HG03439 (cell line): ENCODE data around the gene SLC25A5.
"Not testable (repeated sequence)": the region's sequence is repeated elsewhere in the genome, so short reads cannot be mapped to it uniquely, and the experiment has no call there.

ENCODE experiments used
- ATAC-seq: cut with Tn5 transposase; IDR thresholded peaks from one replicate; pipeline ENCODE4 v1.9.1; 2021; ENCODE audit warnings: mild to moderate bottlenecking, moderate library complexity; ENCODE audit not compliant: unreplicated experiment

The SLC25A5 gene

DNA sequence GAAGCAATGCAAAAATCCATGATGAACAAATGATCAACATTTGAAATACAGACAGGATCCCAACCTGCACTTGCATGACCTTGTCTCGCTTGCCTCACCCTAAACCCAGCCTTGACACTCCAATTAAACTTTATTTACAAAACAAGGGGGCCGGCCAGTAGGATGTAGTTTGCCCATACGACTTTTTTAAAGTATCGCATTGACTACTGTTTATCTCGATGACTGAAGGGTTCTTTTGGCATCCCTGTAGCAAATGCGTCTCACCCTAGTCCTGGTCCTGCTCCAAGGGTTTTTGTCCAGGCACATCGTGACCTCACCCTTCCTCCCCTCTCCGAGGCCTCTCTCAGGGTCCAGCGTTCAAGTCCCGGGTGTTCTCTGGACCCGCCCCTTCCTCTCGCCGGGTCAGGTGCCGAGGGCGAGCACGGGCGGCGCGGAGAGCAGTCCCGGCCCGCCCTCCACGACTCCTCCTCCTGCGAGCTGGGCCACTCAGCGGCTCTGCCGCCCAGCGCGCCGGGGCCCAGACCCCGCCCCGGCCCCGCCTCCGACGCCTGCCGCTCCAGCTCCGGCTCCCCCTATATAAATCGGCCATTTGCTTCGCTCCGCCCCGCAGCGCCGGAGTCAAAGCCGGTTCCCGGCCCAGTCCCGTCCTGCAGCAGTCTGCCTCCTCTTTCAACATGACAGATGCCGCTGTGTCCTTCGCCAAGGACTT is at the start of gene SLC25A5:
TSS of gene SLC25A5 (plus strand) at position 603 of the 709 bp plus-strand sequence. CDS start at position 675, 72 bp downstream.
- peak; percentile 76 for ATAC-seq

DNA sequence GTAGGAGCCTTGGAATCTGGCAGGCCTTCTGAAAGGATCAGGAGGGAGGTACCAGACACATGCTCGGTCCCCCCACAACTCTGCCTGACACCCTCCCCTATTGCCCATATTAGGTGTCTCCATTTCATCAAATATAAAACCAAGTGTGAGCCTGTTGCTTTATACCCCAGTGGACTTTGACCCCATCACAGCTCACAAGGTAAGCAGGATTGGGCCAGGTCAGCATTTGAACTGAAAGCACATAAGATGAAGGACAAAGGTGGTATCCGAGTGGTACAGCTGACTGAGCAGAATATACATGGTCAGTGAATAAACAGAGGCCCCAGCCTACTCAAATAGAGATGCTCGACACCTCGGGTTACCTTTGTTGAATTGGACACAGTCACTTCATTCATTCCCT is 49.1 kb upstream of the SLC25A5 start:
- no peak for ATAC-seq

- ATAC-seq: no peak
Measured at GRCh38 chrX:119419898-119420297, 48.3 kb upstream of the SLC25A5 start.

GRCh38 chrX:119421016-119421705 is 47.1 kb upstream of the SLC25A5 start:
- ATAC-seq: no peak

- ATAC-seq: no peak
Measured at GRCh38 chrX:119423631-119424030, 44.6 kb upstream of the SLC25A5 start.

GRCh38 chrX:119424999-119425398 is 43.2 kb upstream of the SLC25A5 start:
- no peak for ATAC-seq

DNA sequence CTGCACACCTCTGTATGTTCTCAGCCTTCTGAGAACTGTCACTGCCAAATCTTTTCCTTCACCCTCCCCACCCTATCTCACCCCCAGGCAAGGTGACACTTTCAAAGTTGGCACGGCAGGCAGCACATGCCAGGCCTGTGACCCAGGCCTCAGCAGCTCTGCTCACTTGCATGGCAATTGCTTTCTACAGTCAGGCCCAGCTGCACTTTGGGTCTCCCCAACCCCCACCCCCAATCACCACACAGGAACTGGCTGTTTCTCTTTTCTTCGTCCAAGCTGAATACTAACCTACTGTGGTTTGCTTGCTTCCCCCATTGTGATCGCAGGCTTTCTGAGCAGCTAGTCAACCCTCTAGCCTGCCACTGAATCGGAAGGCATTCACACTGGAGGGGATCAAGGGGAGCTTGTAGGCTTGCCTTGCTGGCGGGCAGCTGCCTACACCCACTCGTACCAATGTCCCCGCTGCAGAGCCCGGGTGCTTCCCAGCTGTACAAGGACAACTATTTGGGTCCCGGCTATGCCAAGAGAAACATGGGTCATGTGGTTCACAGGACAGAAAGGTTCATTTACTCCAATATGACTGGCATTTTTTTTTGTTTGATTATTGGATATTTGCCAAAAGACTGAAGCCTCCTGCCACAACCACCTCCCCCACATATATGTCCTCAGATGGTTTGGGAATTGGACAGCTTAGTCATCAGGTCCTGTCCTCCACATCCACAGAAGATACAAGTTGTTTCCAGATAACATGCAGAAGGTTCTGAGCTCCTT is 41.0 kb upstream of the SLC25A5 start:
- no peak for ATAC-seq

DNA sequence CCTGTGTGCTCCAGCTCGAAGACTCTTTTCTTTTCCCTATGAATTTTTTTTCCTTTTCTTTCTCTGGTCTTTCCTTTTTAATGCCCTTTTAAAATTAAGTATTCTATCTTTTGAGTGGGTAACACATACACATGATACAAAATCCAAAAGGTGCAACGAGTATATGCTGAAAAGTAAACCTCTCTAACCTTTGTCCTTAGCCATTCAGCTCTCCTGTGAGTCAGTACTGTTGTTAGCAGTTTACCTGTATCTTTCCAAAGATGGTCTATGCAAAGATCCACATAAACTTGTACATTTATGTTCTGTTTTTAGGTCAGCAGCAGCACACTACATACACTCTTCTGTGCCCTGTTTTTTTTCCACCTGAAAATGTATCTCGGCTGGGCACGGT is 40.5 kb upstream of the SLC25A5 start:
- no peak for ATAC-seq

DNA sequence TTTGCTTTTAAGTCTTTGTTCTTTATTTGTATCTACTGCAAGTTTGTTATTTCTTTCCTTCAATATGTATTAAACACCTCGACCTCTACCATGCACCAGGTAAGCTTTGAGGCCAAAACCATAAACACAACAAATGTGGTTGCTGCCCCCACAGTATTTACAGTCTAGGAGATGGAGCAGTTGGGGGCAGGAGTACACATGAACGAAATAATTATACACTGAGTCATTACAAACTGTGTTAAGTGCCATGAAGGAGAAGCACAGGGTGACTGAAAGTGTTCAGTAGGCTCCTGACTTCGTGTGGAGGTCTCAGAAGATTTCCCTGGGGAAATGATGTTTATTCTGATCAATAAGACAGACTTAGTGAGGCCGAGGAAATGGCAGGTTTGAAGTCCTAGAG is 38.8 kb upstream of the SLC25A5 start:
- ATAC-seq: no peak

GRCh38 chrX:119441295-119441694 is 26.9 kb upstream of the SLC25A5 start:
- not testable (repeated sequence) for ATAC-seq

DNA sequence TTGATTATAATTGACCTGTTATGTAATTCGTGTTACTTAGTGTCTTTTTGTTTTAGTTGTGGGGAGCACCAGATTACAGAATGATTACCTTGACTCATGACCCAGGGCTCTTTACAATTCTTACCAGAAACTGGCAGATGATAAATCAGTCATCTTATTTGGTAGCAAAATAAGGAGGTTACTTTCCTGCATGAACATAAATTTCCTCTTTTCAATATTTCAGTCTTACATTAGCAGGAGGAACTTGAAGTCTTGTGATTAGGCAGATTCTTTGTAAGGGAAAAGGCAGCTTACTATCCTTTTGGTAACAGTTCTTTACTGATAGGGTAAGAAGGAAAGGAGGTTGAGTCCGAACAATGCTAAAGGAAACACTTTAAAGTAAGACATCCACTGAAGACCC is 26.0 kb upstream of the SLC25A5 start:
- ATAC-seq: no peak

- no peak for ATAC-seq
Measured at GRCh38 chrX:119453202-119453601, 15.0 kb upstream of the SLC25A5 start.

- no peak for ATAC-seq
Measured at GRCh38 chrX:119455264-119455663, 13.0 kb upstream of the SLC25A5 start.

- ATAC-seq: no peak
Measured at GRCh38 chrX:119459181-119459580, 9.1 kb upstream of the SLC25A5 start.

- ATAC-seq: no peak
Measured at GRCh38 chrX:119465555-119465954, 2.7 kb upstream of the SLC25A5 start.

DNA sequence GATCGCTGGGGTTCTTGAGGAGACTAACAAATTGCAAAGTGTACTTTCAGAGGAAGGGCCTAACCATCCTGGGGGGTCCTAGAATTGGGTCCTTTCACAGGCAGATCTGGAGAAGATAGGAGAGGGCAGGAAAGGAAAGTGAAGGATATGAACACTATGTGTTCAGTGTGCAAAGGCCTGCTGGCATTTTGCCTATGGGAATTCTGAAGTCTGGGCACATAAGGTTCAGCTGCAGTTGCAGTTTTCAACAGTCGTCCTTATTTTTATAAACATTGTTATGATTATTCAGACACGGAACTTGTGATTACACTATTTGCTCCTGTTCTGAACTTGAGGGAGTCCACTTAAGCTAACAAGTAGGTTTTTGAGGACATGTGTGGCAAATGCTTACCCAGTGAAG is 1.3 kb upstream of the SLC25A5 start:
- no peak for ATAC-seq

GRCh38 chrX:119467433-119467832 is 811 bp upstream of the SLC25A5 start:
- no peak for ATAC-seq

DNA sequence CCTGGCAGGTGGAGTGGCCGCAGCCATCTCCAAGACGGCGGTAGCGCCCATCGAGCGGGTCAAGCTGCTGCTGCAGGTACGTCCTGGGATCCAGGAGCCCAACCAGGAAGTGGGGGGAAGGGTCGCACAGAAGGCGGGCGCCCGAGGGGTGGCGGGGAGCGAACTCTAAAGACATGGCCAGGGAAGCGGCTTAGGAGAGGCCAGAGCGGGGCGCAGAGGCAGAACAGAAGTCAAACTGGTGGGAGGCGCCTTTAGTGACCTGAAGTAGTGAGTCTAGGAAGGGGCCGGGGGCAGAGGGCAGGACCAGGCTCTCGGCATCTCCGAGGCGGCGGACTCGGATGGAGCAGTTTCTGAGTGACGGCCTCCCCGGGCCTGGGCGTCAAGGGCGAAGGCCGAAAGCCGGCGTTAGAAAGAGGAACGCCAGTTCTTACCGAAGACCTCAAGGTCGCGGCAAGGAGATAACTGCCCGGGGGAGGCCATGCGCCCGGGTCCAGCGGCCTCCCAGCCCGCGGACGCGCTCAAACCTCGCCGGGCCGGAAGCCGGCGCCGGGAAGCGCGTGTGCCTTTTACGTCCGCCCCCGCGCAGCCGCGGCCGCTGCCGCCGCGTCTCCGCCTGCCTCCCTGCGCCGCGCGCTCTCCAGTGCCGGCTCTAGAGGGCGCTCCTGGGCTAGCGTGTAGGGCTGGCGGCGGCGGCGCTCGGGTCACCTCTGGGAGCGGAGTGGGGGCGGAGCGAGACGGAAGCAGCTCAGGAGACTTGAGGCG is 488 bp downstream of the SLC25A5 start:
- peak; percentile 78 for ATAC-seq

DNA sequence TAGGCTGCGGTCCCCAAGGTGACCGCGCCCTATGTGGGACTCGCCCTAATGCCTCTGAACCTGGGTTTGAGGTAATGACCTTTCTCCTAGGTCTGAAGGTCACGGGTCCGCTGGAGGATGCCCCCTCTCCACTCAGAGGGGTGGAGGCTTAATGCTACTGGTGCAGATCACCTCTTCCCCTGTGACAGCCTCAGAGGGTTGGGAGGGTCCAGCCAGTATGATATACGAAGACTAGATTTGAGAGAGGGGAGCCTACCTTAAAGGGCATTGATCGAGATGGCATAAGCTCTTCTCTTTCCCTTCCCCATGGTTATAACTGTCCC is 1.0 kb downstream of the SLC25A5 start:
- no peak for ATAC-seq

- no peak for ATAC-seq
Measured at GRCh38 chrX:119474615-119475388, 6.6 kb downstream of the SLC25A5 start.
